ENCODE results near the gene HNF1B.

HNF1B gene

GRCh38 chr17:37672548-37673078 is 72.2 kb downstream of the HNF1B start:
- POLR2A ChIA-PET: no interaction called here
- no peak for TF ChIP-seq CTCF (IDR thresholded peaks at IDR 0.05; ENCODE audit: insufficient read depth, low read length, missing control alignments)
- DNase-seq (ENCODE audit: low read depth, low spot score): peak; percentile 31
- H3K4me3 ChIP-seq (ENCODE audit: low read depth, low read length): no peak overlapping the region
- CTCF ChIA-PET: interaction anchor here (0.9 to 3.4 kb wide), 8 partner anchors 13 to 143 kb away, joined by 3 to 26 read pairs (median 10); no protein-coding TSS in a partner anchor

GRCh38 chr17:37671824-37672547 is 72.9 kb downstream of the HNF1B start:
- peak; percentile 88 for DNase-seq (ENCODE audit: low read depth, low spot score)
- no peak for TF ChIP-seq CTCF (IDR thresholded peaks at IDR 0.05; ENCODE audit: insufficient read depth, low read length, missing control alignments)
- no peak overlapping the region for H3K4me3 ChIP-seq (ENCODE audit: low read depth, low read length)
- POLR2A ChIA-PET: interaction anchor here (0.8 to 1.2 kb wide), 3 partner anchors 10 to 142 kb away, joined by 6 to 8 read pairs (median 7); no protein-coding TSS in a partner anchor
- CTCF ChIA-PET: interaction anchor here (0.9 to 3.4 kb wide), 9 partner anchors 13 to 144 kb away, joined by 3 to 26 read pairs (median 5); no protein-coding TSS in a partner anchor

- DNase-seq (ENCODE audit: low read depth, low spot score): no peak
- TF ChIP-seq CTCF (IDR thresholded peaks at IDR 0.05; ENCODE audit: insufficient read depth, low read length, missing control alignments): no peak
- ChIA-PET POLR2A (interaction anchor here (0.8 to 1.2 kb wide), 3 partner anchors 9 to 143 kb away, joined by 6 to 8 read pairs (median 7); no protein-coding TSS in a partner anchor), CTCF (interaction anchor here (1.2 to 3.4 kb wide), 7 partner anchors 21 to 144 kb away, joined by 3 to 26 read pairs (median 16); no protein-coding TSS in a partner anchor)
- no peak overlapping the region for H3K4me3 ChIP-seq (ENCODE audit: low read depth, low read length)
These were observed 73.6 kb downstream of the HNF1B start for GRCh38 chr17:37671028-37671823.

GRCh38 chr17:37667039-37667438 is 77.8 kb downstream of the HNF1B start:
- no peak overlapping the region for H3K4me3 ChIP-seq (ENCODE audit: low read depth, low read length)
- DNase-seq (ENCODE audit: low read depth, low spot score): no peak
- no peak for TF ChIP-seq CTCF (IDR thresholded peaks at IDR 0.05; ENCODE audit: insufficient read depth, low read length, missing control alignments)
- CTCF ChIA-PET: interaction anchor here (1.8 kb wide), 1 partner anchor 19 kb away, joined by 6 read pairs; no protein-coding TSS in a partner anchor
- POLR2A ChIA-PET: no interaction called here

- ChIA-PET CTCF (interaction anchor here (0.6 to 1.5 kb wide), 2 partner anchors 54 to 106 kb away, joined by 3 to 4 read pairs; no protein-coding TSS in a partner anchor), POLR2A (no interaction called here)
- DNase-seq (ENCODE audit: low read depth, low spot score): no peak
- TF ChIP-seq CTCF (IDR thresholded peaks at IDR 0.05; ENCODE audit: insufficient read depth, low read length, missing control alignments): no peak
- no peak overlapping the region for H3K4me3 ChIP-seq (ENCODE audit: low read depth, low read length)
These were observed 80.6 kb downstream of the HNF1B start for GRCh38 chr17:37664214-37664613.
